AG10803 (cell line): ENCODE measurements around the gene SPATA33.
"Not testable (repeated sequence)": the region's sequence is repeated elsewhere in the genome, so short reads cannot be mapped to it uniquely, and the experiment has no call there.

Experiments used
- DNase-seq: peaks from one replicate; pipeline ENCODE4 v3.0.0; 2010; ENCODE audit warnings: low read depth
- H3K4me3 ChIP-seq: 2 replicates; pipeline ENCODE4 v1.5.1; 2011; ENCODE audit warnings: mild to moderate bottlenecking, low read length, control low read depth
- TF ChIP-seq, protein P1 (sequence below): conservative IDR thresholded peaks from 2 replicates; pipeline ENCODE4 v1.5.1; 2011; ENCODE audit warnings: mild to moderate bottlenecking, low read length, control low read depth, inconsistent platforms

Gene SPATA33

DNA sequence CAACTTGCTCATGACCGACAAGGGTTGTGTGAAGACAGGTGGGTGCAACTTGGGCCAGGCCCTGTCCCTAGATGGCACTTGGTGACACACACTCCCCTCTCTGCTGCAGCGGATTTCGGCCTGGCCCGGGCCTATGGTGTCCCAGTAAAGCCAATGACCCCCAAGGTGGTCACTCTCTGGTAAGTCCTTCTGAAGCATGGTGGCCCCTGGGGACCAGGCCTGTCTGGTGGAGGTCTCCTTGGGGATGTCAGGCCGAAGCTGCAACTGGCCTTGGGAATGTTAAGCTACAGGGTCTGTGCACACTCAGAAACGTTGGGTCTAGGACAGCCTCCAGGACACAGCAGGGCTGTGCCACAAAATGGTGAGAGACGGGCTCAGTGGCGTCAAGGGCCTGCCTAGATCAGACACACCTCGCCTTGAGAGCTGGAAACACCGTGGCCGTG lies 35.7 kb downstream of the SPATA33 start:
- DNase-seq = no peak
- TF ChIP-seq, protein P1, sequence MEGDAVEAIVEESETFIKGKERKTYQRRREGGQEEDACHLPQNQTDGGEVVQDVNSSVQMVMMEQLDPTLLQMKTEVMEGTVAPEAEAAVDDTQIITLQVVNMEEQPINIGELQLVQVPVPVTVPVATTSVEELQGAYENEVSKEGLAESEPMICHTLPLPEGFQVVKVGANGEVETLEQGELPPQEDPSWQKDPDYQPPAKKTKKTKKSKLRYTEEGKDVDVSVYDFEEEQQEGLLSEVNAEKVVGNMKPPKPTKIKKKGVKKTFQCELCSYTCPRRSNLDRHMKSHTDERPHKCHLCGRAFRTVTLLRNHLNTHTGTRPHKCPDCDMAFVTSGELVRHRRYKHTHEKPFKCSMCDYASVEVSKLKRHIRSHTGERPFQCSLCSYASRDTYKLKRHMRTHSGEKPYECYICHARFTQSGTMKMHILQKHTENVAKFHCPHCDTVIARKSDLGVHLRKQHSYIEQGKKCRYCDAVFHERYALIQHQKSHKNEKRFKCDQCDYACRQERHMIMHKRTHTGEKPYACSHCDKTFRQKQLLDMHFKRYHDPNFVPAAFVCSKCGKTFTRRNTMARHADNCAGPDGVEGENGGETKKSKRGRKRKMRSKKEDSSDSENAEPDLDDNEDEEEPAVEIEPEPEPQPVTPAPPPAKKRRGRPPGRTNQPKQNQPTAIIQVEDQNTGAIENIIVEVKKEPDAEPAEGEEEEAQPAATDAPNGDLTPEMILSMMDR = no peak
- no peak overlapping the region for H3K4me3 ChIP-seq

GRCh38 chr16:89693931-89694783 lies 36.5 kb downstream of the SPATA33 start:
- no peak overlapping the region for H3K4me3 ChIP-seq
- TF ChIP-seq, protein P1 = no peak
- no peak for DNase-seq

DNA sequence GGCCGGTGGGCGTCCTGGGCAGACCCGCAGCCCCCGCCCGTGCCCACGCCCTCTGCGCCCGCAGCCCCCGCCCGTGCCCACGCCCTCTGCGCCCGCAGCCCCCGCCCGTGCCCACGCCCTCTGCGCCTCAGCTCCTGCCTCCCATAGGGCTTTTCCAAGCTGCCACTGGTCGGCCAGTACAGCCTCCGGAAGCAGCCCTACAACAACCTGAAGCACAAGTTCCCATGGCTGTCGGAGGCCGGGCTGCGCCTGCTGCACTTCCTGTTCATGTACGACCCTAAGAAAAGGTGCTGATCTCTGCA lies 37.1 kb downstream of the SPATA33 start:
- DNase-seq, H3K4me3 ChIP-seq: not testable (repeated sequence)

GRCh38 chr16:89695086-89695874 lies 37.6 kb downstream of the SPATA33 start:
- TF ChIP-seq, protein P1 = no peak
- no peak overlapping the region for H3K4me3 ChIP-seq
- DNase-seq = no peak

GRCh38 chr16:89695875-89696669 lies 38.4 kb downstream of the SPATA33 start:
- H3K4me3 ChIP-seq = no peak overlapping the region
- TF ChIP-seq, protein P1 = no peak
- no peak for DNase-seq

DNA sequence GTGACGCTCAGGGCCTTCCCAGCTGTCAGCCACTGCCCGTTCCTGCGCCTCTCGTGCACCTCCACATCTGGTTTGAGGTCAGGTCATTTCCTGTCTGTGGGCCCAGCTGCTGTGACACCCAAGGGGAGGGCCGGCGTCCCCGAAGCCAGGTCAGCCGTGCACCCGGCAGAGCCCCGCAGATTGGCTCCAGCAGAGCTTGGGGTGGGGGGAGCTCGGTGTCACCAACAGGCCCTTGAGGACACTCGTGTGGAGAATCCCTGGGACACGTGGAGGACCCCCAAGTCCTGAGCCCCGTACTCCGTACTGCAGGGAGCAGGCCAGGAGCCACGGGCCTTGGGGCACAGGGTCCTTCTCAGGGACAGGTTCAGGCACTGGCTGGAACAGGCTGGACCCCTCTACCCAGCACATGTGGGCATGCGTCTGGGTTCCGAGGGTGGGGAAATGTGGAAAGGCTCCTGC lies 39.1 kb downstream of the SPATA33 start:
- TF ChIP-seq, protein P1 = no peak
- no peak for DNase-seq
- H3K4me3 ChIP-seq = no peak overlapping the region

DNA sequence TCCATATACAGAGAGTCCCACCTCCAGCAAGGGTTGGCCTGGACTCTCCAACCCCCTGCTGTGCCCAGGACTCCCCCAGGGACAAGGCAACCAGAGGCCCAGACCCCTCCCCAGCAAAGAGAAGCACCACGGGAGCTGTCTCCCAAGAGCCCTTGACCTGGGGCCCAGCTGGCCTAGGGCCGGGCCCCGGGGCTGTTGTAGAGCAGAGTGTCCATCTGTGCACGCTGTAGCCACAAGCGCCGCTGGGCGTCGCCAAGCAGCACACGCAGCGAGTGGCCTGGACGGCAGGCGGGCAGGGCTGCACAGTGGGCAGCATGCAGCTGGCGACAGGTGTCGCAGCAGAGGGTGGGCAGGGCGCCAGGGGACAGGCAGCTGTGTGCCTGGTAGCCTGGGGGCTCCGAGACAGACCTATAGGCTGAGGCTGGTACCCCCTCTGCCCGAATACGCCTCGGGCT lies 39.6 kb downstream of the SPATA33 start:
- no peak overlapping the region for H3K4me3 ChIP-seq
- no peak for DNase-seq
- TF ChIP-seq, protein P1 = no peak
